Measurements from ENCODE around the gene PCDHGA1.
"Not testable (repeated sequence)": the region's sequence is repeated elsewhere in the genome, so short reads cannot be mapped to it uniquely, and the experiment has no call there.

The PCDHGA1 gene

DNA sequence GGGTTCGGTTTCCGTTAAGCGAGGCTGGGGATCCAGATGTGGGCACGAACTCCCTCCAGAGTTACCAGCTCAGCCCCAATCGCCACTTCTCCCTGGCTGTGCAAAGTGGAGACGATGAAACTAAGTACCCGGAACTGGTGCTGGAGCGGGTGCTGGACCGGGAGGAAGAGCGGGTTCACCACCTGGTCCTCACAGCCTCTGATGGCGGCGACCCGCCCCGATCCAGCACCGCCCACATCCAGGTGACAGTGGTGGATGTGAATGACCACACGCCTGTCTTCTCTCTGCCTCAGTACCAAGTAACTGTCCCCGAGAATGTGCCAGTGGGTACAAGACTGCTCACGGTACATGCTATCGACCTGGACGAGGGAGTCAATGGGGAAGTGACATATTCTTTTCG is 53.0 kb downstream of the PCDHGA1 start:
- peak; percentile 23 for DNase-seq (ENCODE audit: low spot score)

DNA sequence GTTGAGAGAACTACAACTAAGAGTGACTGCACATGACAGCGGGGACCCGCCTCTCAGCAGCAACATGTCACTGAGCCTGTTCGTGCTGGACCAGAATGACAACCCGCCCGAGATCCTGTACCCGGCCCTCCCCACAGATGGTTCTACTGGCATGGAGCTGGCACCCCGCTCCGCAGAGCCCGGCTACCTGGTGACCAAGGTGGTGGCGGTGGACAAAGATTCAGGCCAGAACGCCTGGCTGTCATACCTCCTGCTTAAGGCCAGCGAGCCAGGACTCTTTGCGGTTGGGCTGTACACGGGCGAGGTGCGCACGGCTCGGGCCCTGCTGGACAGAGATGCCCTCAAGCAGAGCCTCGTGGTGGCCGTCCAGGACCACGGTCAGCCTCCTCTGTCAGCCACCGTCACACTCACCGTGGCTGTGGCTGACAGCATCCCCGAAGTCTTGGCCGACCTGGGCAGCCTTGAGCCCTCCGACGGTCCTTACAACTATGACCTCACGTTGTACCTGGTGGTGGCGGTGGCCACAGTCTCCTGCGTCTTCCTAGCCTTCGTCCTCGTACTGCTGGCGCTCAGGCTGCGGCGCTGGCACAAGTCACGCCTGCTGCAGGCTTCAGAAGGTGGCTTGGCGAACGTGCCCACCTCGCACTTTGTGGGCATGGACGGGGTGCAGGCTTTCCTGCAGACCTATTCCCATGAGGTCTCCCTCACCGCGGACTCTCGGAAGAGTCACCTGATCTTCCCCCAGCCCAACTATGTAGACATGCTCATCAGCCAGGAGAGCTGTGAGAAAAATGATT is 54.4 kb downstream of the PCDHGA1 start:
- no peak for DNase-seq (ENCODE audit: low spot score)

DNA sequence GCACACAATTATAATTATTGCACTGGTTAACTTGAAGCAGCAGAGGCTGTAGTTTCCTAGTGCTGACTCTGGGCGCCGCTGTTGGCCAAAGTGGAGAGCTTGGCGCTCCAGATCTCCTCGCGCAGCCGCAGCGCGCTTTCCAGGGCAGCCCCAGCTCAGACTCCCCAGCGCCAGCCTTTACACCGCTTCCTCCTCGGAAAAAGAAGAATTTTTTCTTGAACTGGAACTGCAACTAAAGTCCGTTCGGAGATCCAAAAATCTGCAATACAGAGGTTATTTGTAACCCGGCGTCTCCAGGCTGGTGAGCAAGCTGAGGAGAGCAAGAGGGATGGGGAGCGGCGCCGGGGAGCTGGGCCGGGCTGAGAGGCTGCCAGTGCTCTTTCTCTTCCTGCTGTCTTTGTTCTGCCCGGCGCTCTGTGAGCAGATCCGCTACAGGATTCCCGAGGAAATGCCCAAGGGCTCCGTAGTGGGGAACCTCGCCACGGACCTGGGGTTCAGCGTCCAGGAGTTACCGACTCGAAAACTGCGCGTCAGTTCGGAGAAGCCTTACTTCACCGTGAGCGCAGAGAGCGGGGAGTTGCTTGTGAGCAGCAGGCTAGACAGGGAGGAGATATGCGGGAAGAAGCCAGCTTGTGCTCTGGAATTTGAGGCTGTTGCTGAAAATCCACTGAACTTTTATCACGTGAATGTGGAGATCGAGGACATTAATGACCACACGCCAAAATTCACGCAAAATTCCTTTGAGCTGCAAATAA is 57.4 kb downstream of the PCDHGA1 start, which contains the start of gene PCDHGB4:
Gene PCDHGB4 (plus strand): TSS at position 142 of the 755 bp plus-strand sequence. CDS start 187 bp downstream, at position 329.
- not testable (repeated sequence) for DNase-seq (ENCODE audit: low spot score)

- DNase-seq (ENCODE audit: low spot score), result no peak
Measured at GRCh38 chr5:141388661-141389060, 58.3 kb downstream of the PCDHGA1 start.

DNA sequence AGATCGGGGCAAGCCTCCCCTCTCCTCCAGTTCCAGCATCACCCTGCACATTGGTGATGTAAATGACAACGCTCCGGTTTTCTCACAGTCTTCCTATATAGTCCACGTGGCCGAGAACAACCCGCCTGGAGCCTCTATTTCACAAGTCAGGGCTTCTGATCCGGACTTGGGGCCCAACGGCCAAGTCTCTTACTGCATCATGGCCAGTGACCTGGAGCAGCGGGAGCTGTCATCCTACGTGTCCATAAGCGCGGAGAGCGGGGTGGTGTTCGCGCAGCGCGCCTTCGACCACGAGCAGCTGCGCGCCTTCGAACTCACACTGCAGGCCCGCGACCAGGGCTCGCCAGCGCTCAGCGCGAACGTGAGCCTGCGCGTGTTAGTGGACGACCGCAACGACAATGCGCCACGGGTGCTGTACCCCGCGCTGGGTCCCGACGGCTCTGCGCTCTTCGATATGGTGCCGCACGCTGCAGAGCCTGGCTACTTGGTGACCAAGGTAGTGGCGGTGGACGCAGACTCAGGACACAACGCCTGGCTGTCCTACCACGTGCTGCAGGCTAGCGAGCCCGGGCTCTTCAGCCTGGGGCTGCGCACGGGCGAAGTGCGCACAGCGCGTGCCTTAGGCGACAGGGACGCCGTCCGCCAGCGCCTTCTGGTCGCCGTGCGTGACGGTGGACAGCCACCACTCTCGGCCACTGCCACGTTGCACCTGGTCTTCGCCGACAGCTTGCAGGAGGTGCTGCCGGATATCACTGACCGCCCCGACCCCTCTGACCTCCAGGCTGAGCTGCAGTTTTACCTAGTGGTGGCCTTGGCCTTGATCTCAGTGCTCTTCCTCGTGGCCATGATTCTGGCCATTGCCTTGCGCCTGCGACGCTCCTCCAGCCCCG is 59.1 kb downstream of the PCDHGA1 start:
- DNase-seq (ENCODE audit: low spot score), result no peak

GRCh38 chr5:141392429-141393198 is 62.3 kb downstream of the PCDHGA1 start, which contains the start of gene PCDHGA8:
TSS of gene PCDHGA8 (plus strand) at chr5:141392633. CDS start at chr5:141392814, 181 bp downstream.
- no peak for DNase-seq (ENCODE audit: low spot score)

- no peak for DNase-seq (ENCODE audit: low spot score)
Measured at GRCh38 chr5:141393267-141393666, 63.0 kb downstream of the PCDHGA1 start.

DNA sequence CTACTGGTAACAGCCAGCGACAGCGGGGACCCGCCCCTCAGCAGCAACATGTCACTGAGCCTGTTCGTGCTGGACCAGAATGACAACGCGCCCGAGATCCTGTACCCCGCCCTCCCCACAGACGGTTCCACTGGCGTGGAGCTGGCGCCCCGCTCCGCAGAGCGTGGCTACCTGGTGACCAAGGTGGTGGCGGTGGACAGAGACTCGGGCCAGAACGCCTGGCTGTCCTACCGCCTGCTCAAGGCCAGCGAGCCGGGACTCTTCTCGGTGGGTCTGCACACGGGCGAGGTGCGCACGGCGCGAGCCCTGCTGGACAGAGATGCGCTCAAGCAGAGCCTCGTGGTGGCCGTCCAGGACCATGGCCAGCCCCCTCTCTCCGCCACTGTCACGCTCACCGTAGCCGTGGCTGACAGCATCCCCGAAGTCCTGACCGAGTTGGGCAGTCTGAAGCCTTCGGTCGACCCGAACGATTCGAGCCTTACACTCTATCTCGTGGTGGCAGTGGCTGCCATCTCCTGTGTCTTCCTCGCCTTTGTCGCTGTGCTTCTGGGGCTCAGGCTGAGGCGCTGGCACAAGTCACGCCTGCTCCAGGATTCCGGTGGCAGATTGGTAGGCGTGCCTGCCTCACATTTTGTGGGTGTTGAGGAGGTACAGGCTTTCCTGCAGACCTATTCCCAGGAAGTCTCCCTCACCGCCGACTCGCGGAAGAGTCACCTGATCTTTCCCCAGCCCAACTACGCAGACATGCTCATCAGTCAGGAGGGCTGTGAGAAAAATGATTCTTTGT is 64.3 kb downstream of the PCDHGA1 start:
- DNase-seq (ENCODE audit: low spot score), result not testable (repeated sequence)

- peak; percentile 80 for DNase-seq (ENCODE audit: low spot score)
Measured at GRCh38 chr5:141397756-141398551, 67.6 kb downstream of the PCDHGA1 start, which contains the start of gene PCDHGB5. TSS of gene PCDHGB5 (plus strand) at chr5:141397947. CDS start at chr5:141398128, 181 bp downstream.

DNA sequence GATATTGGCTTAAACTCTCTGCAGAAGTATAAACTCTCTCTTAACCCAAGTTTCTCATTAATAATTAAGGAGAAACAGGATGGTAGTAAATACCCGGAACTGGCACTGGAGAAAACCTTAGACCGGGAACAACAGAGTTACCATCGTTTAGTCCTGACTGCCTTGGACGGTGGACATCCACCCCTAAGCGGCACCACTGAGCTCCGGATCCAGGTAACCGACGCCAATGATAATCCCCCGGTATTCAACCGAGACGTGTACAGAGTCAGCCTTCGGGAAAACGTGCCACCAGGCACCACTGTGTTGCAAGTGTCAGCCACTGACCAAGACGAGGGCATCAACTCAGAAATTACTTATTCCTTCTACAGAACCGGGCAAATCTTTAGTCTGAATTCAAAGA is 68.3 kb downstream of the PCDHGA1 start:
- DNase-seq (ENCODE audit: low spot score), result no peak

GRCh38 chr5:141399555-141400258 is 69.4 kb downstream of the PCDHGA1 start:
- no peak for DNase-seq (ENCODE audit: low spot score)

- no peak for DNase-seq (ENCODE audit: low spot score)
Measured at GRCh38 chr5:141402553-141403243, 72.4 kb downstream of the PCDHGA1 start, which contains the start of gene PCDHGA9. TSS of gene PCDHGA9 (plus strand) at chr5:141402778. CDS start at chr5:141402953, 175 bp downstream.

DNA sequence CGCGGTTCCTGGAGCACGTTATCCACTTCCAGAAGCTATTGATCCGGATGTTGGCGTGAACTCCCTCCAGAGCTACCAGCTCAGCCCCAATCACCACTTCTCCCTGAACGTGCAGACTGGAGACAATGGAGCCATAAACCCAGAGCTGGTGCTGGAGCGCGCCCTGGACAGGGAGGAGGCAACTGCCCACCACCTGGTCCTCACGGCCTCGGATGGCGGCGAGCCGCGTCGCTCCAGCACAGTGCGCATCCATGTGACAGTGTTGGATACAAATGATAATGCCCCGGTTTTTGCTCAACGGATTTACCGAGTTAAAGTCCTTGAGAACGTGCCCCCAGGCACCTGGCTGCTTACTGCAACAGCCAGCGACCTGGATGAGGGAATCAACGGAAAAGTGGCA is 73.1 kb downstream of the PCDHGA1 start:
- DNase-seq (ENCODE audit: low spot score), result no peak

GRCh38 chr5:141407790-141408505 is 77.6 kb downstream of the PCDHGA1 start, which contains the start of gene PCDHGB6:
TSS of gene PCDHGB6 (plus strand) at chr5:141408021. CDS start at chr5:141408203, 182 bp downstream.
- not testable (repeated sequence) for DNase-seq (ENCODE audit: low spot score)

DNA sequence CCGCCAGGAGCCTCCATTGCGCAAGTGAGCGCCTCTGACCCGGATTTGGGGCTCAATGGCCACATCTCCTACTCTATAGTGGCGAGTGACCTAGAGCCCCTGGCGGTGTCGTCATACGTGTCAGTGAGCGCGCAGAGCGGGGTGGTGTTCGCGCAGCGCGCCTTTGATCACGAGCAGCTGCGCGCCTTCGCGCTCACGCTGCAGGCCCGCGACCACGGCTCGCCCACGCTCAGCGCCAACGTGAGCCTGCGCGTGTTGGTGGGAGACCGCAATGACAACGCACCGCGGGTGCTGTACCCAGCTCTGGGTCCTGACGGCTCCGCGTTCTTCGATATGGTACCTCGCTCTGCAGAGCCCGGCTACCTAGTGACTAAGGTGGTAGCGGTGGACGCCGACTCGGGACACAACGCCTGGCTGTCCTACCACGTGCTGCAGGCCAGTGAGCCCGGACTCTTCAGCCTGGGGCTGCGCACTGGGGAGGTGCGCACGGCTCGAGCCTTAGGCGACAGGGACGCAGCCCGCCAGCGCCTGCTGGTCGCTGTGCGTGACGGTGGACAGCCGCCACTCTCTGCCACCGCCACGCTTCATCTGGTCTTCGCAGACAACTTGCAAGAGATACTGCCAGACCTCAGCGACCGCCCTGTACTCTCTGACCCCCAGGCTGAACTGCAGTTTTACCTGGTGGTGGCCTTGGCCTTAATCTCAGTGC is 79.4 kb downstream of the PCDHGA1 start:
- DNase-seq (ENCODE audit: low spot score), result no peak

DNA sequence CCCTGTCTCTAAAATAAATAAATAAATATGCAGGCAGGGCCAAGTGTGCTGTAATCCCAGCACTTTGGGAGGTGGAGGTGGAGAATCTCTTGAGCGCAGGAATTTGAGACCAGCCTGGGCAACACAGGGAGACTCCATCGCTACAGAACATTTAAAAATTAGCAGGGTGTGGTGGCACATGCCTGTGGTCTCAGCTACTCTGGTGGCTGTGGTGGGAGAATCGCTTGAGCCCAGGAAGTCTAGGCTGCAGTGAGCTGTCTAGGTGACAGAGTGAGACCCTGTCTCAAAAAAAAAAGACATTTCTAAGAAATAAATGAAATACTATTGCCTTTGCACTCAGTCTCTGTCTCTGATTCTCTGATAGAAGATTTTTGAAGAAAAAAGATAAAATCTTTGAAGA is 81.3 kb downstream of the PCDHGA1 start:
- DNase-seq (ENCODE audit: low spot score), result no peak

Data from HuH-7.5 (cell line).